Heart right ventricle (tissue), 16 donors: ENCODE results near the gene SUV39H2. TPM values are rescaled to one million over a fixed set of nuclear protein-coding genes. Genes with fewer than 3 reads are reported as not detected.

Experiments
- ATAC-seq, 8 donors: fragments of 200-7000 bp; cut with Tn5 transposase; one replicate each; pipeline ENCODE4 v1.9.1; 2020; ENCODE audit warnings: mild to moderate bottlenecking in 8 of 8, moderate library complexity in 8 of 8, moderate number of reproducible peaks in 1 of 8
- DNase-seq, 2 donors: peaks; one replicate each; pipeline ENCODE4 v3.0.0-alpha.2; 2020
- H3K27ac ChIP-seq, 10 donors: fragments of 200-600 bp; sonication (generic) in 2 of 10; one replicate each; pipeline versions ENCODE4 v1.5.0 to v1.8.0; 2020 to 2022; ENCODE audit warnings: mild to moderate bottlenecking in 3 of 10
- H3K27me3 ChIP-seq, 7 donors: fragments of 200-600 bp; one replicate each; pipeline ENCODE4 v1.8.0; 2021 to 2022; ENCODE audit warnings: mild to moderate bottlenecking in 2 of 7
- H3K36me3 ChIP-seq, 9 donors: fragments of 200-600 bp; sonication (generic) in 1 of 9; one replicate each; pipeline versions ENCODE4 v1.5.0 to v1.8.0; 2020 to 2022; ENCODE audit warnings: mild to moderate bottlenecking in 2 of 9
- H3K4me1 ChIP-seq, 9 donors: fragments of 200-600 bp; sonication (generic) in 1 of 9; one replicate each; pipeline versions ENCODE4 v1.5.0 to v1.8.0; 2020 to 2022; ENCODE audit warnings: mild to moderate bottlenecking in 4 of 9
- H3K4me3 ChIP-seq, 10 donors: fragments of 200-600 bp; sonication (generic) in 2 of 10; one replicate each; pipeline versions ENCODE4 v1.5.0 to v1.8.0; 2020 to 2022; ENCODE audit warnings: mild to moderate bottlenecking in 7 of 10, moderate library complexity in 2 of 10
- H3K9me3 ChIP-seq, 11 donors: fragments of 200-600 bp in 10 of 11; sonication (generic) in 2 of 11; one replicate each; pipeline versions ENCODE4 v1.5.0 to v1.8.0; 2013 to 2022; ENCODE audit warnings: mild to moderate bottlenecking in 2 of 11, control low read depth in 1 of 11, moderate library complexity in 1 of 11
- WGBS, 2 donors: extraction: QIAGEN DNeasy Blood & Tissue Kit; methylation state at CpG; one replicate each; pipeline ENCODE4 v1.1.7; 2013; ENCODE audit warnings: inconsistent platforms in 1 of 2; 5-methylcytosine and 5-hydroxymethylcytosine counted together
- intact Hi-C, 10 donors: fragments of 100-400 bp; cut with DNase I; formaldehyde crosslinking; loops; one replicate each; pipeline versions ENCODE4 v1.11.1 to v1.14.2; 2022
- polyA plus RNA-seq, 2 donors: library from polyadenylated mRNA; stranded (reverse); fragments of 200-250 nt; gene quantifications; one replicate each; pipeline ENCODE4 v1.2.3, GENCODE V29; 2013
- total RNA-seq, 10 donors: library from RNA; stranded (reverse); fragmentation: NEBNext Ultra II Directional in 3 of 10; extraction: Animal tissue kit (Norgen Biotek cat#: 25700) in 3 of 10; gene quantifications; one replicate each; pipeline versions ENCODE4 v1.2.1 to v1.2.4, GENCODE V29; 2021 to 2023
- TF ChIP-seq, protein P1 (sequence below), 9 donors: fragments of 200-600 bp; sonication (generic) in 2 of 9; IDR thresholded peaks; one replicate each; pipeline versions ENCODE4 v1.5.0 to v1.8.0; 2021 to 2022; ENCODE audit warnings: antibody characterized with exemption in 9 of 9, mild to moderate bottlenecking in 5 of 9, moderate library complexity in 1 of 9
- donor health status: Arrhythmogenic right ventricular cardiomyopathy.
- donor health status: ischemic (EF 13 %, LVEDD 7.1; RV severe dilation, severe dysfunction).
- donor health status: healthy with polysubstance abuse.
- donor health status: DM: no; HTN: yes; CAD: no.
- donor health status: DM: no; HTN: no; CAD: no.
- donor health status: ischemic (EF 25% LVEDD 6.9; RV normal size, moderate dysfunction).
- donor health status: ischemic (EF 25% LVEDD 5.7; RV mildly dilated, moderate dysfunction).
- donor health status: healthy.
- donor health status: DM: yes; HTN: yes; CAD: no.
- donor health status: Ischemic cardiomyopathy.
- donor health status: ischemic (EF 35%, LVEDD 5.7; RV mildly dilated, moderate dysfunction).
- donor health status: nonischemic (EF 11% LVEDD 7.7; RV severe dilation, severe dysfunction).
- donor health status: DM: yes; HTN: yes; CAD: no.
- donor health status: PGD.
- donor health status: ischemic (EF 29% LVEDD 5.4; RV normal size, mild dysfunction).
- donor health status: nonischemic (EF 23%, LVEDD 6.1; RV moderate dilation, normal function).

Gene SUV39H2
- total and polyA plus RNA-seq, 12 donors: 1.1 to 9.1 (median 7.0) TPM

GRCh38 chr10:14839305-14839695 is 39.4 kb upstream of the SUV39H2 start:
- Histone ChIP-seq H3K9me3 (no peaks in the 10 kb centered on the region), H3K4me3 (peak overlapping the region; percentile 80 to 99 (median 92)), H3K27ac (peak overlapping the region in 9 of 10 donors; percentile 90 to 99 (median 97)), H3K36me3 (peaks cover 0 to 49% (median 25%) of the 10 kb centered on the region in 9 donors), H3K4me1 (peaks cover 0 to 28% (median 24%) of the 10 kb centered on the region in 9 donors), H3K27me3 (no peaks in the 10 kb centered on the region)
- no peak for ATAC-seq
- no peak for DNase-seq
- TF ChIP-seq, protein P1, sequence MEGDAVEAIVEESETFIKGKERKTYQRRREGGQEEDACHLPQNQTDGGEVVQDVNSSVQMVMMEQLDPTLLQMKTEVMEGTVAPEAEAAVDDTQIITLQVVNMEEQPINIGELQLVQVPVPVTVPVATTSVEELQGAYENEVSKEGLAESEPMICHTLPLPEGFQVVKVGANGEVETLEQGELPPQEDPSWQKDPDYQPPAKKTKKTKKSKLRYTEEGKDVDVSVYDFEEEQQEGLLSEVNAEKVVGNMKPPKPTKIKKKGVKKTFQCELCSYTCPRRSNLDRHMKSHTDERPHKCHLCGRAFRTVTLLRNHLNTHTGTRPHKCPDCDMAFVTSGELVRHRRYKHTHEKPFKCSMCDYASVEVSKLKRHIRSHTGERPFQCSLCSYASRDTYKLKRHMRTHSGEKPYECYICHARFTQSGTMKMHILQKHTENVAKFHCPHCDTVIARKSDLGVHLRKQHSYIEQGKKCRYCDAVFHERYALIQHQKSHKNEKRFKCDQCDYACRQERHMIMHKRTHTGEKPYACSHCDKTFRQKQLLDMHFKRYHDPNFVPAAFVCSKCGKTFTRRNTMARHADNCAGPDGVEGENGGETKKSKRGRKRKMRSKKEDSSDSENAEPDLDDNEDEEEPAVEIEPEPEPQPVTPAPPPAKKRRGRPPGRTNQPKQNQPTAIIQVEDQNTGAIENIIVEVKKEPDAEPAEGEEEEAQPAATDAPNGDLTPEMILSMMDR (IDR thresholded peaks at IDR 0.05): no peak
- WGBS, 2 donors: 15 to 17% methylated on average over 14 of the region's 14 CpGs
- intact Hi-C loops: loop anchor here in 8 of 10 donors (2.0 to 10.0 kb wide), 4 partner anchors 38 to 256 kb away; partner anchors contain the start of genes SUV39H2 (in 8 of the 8) and RPP38 (in 1 of the 8)

GRCh38 chr10:14840178-14840577 is 38.5 kb upstream of the SUV39H2 start:
- Histone ChIP-seq H3K27me3 (no peaks in the 10 kb centered on the region), H3K9me3 (no peaks in the 10 kb centered on the region), H3K4me3 (peak overlapping the region in 1 of 10 donors; percentile 99), H3K4me1 (peaks cover 0 to 28% (median 24%) of the 10 kb centered on the region in 9 donors), H3K27ac (no peak overlapping the region), H3K36me3 (peaks cover 0 to 54% (median 33%) of the 10 kb centered on the region in 9 donors)
- ATAC-seq (no peak), DNase-seq (no peak)
- TF ChIP-seq, protein P1 (IDR thresholded peaks at IDR 0.05): no peak
- intact Hi-C loops: loop anchor here in 1 of 10 donors (5.0 kb wide), 1 partner anchor 37 kb away; the partner anchor contains the start of gene SUV39H2
- 94 to 95% methylated on average over 2 of the region's 2 CpGs for WGBS, 2 donors

GRCh38 chr10:14843327-14843988 is 35.2 kb upstream of the SUV39H2 start:
- TF ChIP-seq, protein P1 (IDR thresholded peaks at IDR 0.05): no peak
- peaks cover 0 to 68% (median 36%) of the 10 kb centered on the region in 9 donors for H3K36me3 ChIP-seq
- intact Hi-C loops: loop anchor here in 1 of 10 donors (5.0 kb wide), 1 partner anchor 34 kb away; the partner anchor contains the start of gene SUV39H2
- ATAC-seq: no peak
- no peak for DNase-seq
- no peaks in the 10 kb centered on the region for H3K27me3 ChIP-seq
- H3K4me3 ChIP-seq: no peak overlapping the region
- H3K27ac ChIP-seq: no peak overlapping the region
- H3K9me3 ChIP-seq: no peaks in the 10 kb centered on the region
- peaks cover 0 to 15% (median 13%) of the 10 kb centered on the region in 9 donors for H3K4me1 ChIP-seq
- WGBS, 2 donors: 90 to 94% methylated on average over 15 of the region's 15 CpGs

GRCh38 chr10:14844948-14845347 is 33.7 kb upstream of the SUV39H2 start:
- intact Hi-C loops: loop anchor here in 1 of 10 donors (5.0 kb wide), 1 partner anchor 32 kb away; the partner anchor contains the start of gene SUV39H2
- TF ChIP-seq, protein P1 (IDR thresholded peaks at IDR 0.05): no peak

More at GRCh38 chr10:14844948-14845347, 33.7 kb upstream of the SUV39H2 start:
- peaks cover 0 to 83% (median 48%) of the 10 kb centered on the region in 9 donors for H3K36me3 ChIP-seq
- 75 to 81% methylated on average over 2 of the region's 2 CpGs for WGBS, 2 donors
- DNase-seq: no peak
- no peaks in the 10 kb centered on the region for H3K27me3 ChIP-seq
- H3K27ac ChIP-seq: no peak overlapping the region
- no peak overlapping the region for H3K4me3 ChIP-seq
- no peak for ATAC-seq
- H3K4me1 ChIP-seq: peaks cover 0 to 4% (median under 1%) of the 10 kb centered on the region in 9 donors
- H3K9me3 ChIP-seq: no peaks in the 10 kb centered on the region
